ENCODE measurements around the gene MRPL40. TPM values are rescaled to one million over a fixed set of nuclear protein-coding genes. Genes with fewer than 3 reads are reported as not detected.
A peak's percentile ranks its signal among the peaks of the same experiment; 100 is the strongest.

The MRPL40 gene
- total and polyA plus RNA-seq, 2 of the 13 experiments (the other 11 are each of a cell fraction or from before 2014, with no cell fraction given) = 42.7 to 79.7 TPM

DNA sequence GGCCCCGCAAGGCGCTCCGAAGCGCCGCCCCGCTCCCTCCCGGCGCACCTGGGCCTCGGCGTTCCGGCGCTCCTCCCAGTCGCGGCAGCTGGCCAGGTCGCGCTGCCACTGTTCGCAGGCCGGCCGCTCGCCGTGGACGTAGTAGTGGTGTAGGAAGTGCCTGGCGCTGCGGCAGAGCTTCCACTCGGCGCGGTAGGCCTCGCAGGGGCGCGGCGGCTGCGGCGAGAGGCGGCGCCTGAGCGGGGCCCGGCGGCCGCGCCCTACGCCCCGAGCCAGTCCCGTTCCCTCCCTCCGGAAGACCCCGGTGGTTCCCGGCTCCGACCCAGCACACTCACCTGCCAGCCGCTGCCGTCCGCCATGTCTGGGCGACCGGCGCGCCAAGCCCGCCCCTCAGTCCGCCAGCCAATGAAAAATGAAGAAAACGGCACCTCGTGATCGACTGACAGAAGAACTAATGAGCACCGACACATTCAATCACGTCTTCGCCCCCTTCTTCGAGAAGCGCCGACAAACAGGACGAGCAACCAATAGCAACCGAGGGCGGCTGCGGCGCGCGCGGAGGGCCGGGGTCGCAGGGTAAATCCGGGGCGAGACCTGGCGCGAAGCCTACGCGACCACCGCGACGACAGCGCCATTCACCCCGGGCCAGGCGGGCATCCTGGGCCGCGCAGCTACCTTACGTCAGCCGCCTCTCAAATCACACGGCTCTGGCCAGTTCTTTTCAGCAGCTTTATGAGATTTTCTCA, 15.2 kb downstream of the MRPL40 start, which contains the start of gene C22orf39 (continued):
- TF ChIP-seq ZNF619 (CRISPR knock-in tag; IDR thresholded peaks at IDR 0.05) = 0 out of 2 replicates have a peak, but pooled peaks have one; percentile 79
- no peak for TF ChIP-seq SMAD1 (CRISPR knock-in tag; IDR thresholded peaks at IDR 0.05; ENCODE audit: borderline replicate concordance, low read depth)
- no peak for TF ChIP-seq ZNF557 (CRISPR knock-in tag; IDR thresholded peaks at IDR 0.05)
- TF ChIP-seq, protein P1, sequence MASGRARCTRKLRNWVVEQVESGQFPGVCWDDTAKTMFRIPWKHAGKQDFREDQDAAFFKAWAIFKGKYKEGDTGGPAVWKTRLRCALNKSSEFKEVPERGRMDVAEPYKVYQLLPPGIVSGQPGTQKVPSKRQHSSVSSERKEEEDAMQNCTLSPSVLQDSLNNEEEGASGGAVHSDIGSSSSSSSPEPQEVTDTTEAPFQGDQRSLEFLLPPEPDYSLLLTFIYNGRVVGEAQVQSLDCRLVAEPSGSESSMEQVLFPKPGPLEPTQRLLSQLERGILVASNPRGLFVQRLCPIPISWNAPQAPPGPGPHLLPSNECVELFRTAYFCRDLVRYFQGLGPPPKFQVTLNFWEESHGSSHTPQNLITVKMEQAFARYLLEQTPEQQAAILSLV (CRISPR knock-in tag; IDR thresholded peaks at IDR 0.05; ENCODE audit: borderline replicate concordance) = no peak
- TF ChIP-seq, protein P2, sequence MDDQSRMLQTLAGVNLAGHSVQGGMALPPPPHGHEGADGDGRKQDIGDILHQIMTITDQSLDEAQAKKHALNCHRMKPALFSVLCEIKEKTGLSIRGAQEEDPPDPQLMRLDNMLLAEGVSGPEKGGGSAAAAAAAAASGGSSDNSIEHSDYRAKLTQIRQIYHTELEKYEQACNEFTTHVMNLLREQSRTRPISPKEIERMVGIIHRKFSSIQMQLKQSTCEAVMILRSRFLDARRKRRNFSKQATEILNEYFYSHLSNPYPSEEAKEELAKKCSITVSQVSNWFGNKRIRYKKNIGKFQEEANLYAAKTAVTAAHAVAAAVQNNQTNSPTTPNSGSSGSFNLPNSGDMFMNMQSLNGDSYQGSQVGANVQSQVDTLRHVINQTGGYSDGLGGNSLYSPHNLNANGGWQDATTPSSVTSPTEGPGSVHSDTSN (CRISPR knock-in tag; IDR thresholded peaks at IDR 0.05; ENCODE audit: borderline replicate concordance) = peak; percentile 83; the same call in 1 of the 2 replicates
- peak; percentile 78 for TF ChIP-seq PHF8 (CRISPR knock-in tag; IDR thresholded peaks at IDR 0.05)
- TF ChIP-seq, protein P3, sequence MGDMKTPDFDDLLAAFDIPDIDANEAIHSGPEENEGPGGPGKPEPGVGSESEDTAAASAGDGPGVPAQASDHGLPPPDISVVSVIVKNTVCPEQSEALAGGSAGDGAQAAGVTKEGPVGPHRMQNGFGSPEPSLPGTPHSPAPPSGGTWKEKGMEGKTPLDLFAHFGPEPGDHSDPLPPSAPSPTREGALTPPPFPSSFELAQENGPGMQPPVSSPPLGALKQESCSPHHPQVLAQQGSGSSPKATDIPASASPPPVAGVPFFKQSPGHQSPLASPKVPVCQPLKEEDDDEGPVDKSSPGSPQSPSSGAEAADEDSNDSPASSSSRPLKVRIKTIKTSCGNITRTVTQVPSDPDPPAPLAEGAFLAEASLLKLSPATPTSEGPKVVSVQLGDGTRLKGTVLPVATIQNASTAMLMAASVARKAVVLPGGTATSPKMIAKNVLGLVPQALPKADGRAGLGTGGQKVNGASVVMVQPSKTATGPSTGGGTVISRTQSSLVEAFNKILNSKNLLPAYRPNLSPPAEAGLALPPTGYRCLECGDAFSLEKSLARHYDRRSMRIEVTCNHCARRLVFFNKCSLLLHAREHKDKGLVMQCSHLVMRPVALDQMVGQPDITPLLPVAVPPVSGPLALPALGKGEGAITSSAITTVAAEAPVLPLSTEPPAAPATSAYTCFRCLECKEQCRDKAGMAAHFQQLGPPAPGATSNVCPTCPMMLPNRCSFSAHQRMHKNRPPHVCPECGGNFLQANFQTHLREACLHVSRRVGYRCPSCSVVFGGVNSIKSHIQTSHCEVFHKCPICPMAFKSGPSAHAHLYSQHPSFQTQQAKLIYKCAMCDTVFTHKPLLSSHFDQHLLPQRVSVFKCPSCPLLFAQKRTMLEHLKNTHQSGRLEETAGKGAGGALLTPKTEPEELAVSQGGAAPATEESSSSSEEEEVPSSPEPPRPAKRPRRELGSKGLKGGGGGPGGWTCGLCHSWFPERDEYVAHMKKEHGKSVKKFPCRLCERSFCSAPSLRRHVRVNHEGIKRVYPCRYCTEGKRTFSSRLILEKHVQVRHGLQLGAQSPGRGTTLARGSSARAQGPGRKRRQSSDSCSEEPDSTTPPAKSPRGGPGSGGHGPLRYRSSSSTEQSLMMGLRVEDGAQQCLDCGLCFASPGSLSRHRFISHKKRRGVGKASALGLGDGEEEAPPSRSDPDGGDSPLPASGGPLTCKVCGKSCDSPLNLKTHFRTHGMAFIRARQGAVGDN (CRISPR knock-in tag; IDR thresholded peaks at IDR 0.05) = peak; percentile 96
- no peak for TF ChIP-seq ATRX (CRISPR knock-in tag; IDR thresholded peaks at IDR 0.05; ENCODE audit: borderline replicate concordance)
- TF ChIP-seq ZNF850 (CRISPR knock-in tag; conservative IDR thresholded peaks at IDR 0.05) = no peak
- no peak for TF ChIP-seq ZNF335 (CRISPR knock-in tag; IDR thresholded peaks at IDR 0.05)
- TF ChIP-seq, protein P4, sequence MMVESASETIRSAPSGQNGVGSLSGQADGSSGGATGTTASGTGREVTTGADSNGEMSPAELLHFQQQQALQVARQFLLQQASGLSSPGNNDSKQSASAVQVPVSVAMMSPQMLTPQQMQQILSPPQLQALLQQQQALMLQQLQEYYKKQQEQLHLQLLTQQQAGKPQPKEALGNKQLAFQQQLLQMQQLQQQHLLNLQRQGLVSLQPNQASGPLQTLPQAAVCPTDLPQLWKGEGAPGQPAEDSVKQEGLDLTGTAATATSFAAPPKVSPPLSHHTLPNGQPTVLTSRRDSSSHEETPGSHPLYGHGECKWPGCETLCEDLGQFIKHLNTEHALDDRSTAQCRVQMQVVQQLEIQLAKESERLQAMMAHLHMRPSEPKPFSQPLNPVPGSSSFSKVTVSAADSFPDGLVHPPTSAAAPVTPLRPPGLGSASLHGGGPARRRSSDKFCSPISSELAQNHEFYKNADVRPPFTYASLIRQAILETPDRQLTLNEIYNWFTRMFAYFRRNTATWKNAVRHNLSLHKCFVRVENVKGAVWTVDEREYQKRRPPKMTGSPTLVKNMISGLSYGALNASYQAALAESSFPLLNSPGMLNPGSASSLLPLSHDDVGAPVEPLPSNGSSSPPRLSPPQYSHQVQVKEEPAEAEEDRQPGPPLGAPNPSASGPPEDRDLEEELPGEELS (CRISPR knock-in tag; IDR thresholded peaks at IDR 0.05) = peak; percentile 44; the same call in 1 of the 2 replicates
- no peak for TF ChIP-seq ZNF879 (CRISPR knock-in tag; IDR thresholded peaks at IDR 0.05)
- no peak for TF ChIP-seq ZNF296 (CRISPR knock-in tag; conservative IDR thresholded peaks at IDR 0.05)
- no peak; the same call in 1 of the 2 replicates for TF ChIP-seq ELF4 (CRISPR knock-in tag; IDR thresholded peaks at IDR 0.05; ENCODE audit: borderline replicate concordance)
- TF ChIP-seq, protein P5, sequence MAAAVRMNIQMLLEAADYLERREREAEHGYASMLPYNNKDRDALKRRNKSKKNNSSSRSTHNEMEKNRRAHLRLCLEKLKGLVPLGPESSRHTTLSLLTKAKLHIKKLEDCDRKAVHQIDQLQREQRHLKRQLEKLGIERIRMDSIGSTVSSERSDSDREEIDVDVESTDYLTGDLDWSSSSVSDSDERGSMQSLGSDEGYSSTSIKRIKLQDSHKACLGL (CRISPR knock-in tag; IDR thresholded peaks at IDR 0.05) = 0 out of 2 replicates have a peak, but pooled peaks have one; percentile 10
